Measurements from ENCODE around the gene TPM4.

The TPM4 gene

GRCh38 chr19:16037424-16038195, 38.7 kb upstream of the TPM4 start:
- H3K9me3 Mint-ChIP-seq: no peaks in the 10 kb centered on the region
- H3K36me3 Mint-ChIP-seq (ENCODE audit: low read depth): no peaks in the 10 kb centered on the region
- peaks cover 8% of the 10 kb centered on the region for H3K4me1 Mint-ChIP-seq (ENCODE audit: low read depth)
- no peak for DNase-seq
- H3K4me3 Mint-ChIP-seq: no peak overlapping the region
- H3K27ac Mint-ChIP-seq: no peak overlapping the region
- H3K27me3 Mint-ChIP-seq: peaks cover 2% of the 10 kb centered on the region

- H3K4me3 Mint-ChIP-seq: no peak overlapping the region
- peaks cover 2% of the 10 kb centered on the region for H3K27me3 Mint-ChIP-seq
- no peak for DNase-seq
- H3K27ac Mint-ChIP-seq: no peak overlapping the region
- H3K36me3 Mint-ChIP-seq (ENCODE audit: low read depth): no peaks in the 10 kb centered on the region
- no peaks in the 10 kb centered on the region for H3K9me3 Mint-ChIP-seq
- peaks cover 8% of the 10 kb centered on the region for H3K4me1 Mint-ChIP-seq (ENCODE audit: low read depth)
Measured at GRCh38 chr19:16038196-16038695, 38.0 kb upstream of the TPM4 start.

GRCh38 chr19:16039081-16039480, 37.2 kb upstream of the TPM4 start:
- Mint-ChIP-seq H3K27me3 (peaks cover 2% of the 10 kb centered on the region), H3K27ac (no peak overlapping the region), H3K36me3 (ENCODE audit: low read depth) (no peaks in the 10 kb centered on the region), H3K4me3 (no peak overlapping the region), H3K9me3 (no peaks in the 10 kb centered on the region), H3K4me1 (ENCODE audit: low read depth) (peaks cover 8% of the 10 kb centered on the region)
- DNase-seq: no peak

GRCh38 chr19:16039545-16039944, 36.8 kb upstream of the TPM4 start:
- Mint-ChIP-seq H3K36me3 (ENCODE audit: low read depth) (no peaks in the 10 kb centered on the region), H3K4me1 (ENCODE audit: low read depth) (peaks cover 8% of the 10 kb centered on the region), H3K9me3 (no peaks in the 10 kb centered on the region), H3K4me3 (no peak overlapping the region), H3K27ac (no peak overlapping the region), H3K27me3 (peaks cover 2% of the 10 kb centered on the region)
- no peak for DNase-seq

GRCh38 chr19:16040642-16041041, 35.7 kb upstream of the TPM4 start:
- Mint-ChIP-seq H3K27me3 (peaks cover 2% of the 10 kb centered on the region), H3K27ac (no peak overlapping the region), H3K4me3 (no peak overlapping the region), H3K36me3 (ENCODE audit: low read depth) (no peaks in the 10 kb centered on the region), H3K4me1 (ENCODE audit: low read depth) (peaks cover 8% of the 10 kb centered on the region), H3K9me3 (no peaks in the 10 kb centered on the region)
- DNase-seq: no peak

GRCh38 chr19:16041299-16041990, 34.9 kb upstream of the TPM4 start:
- Mint-ChIP-seq H3K27ac (no peak overlapping the region), H3K4me3 (peak overlapping the region; percentile 36), H3K36me3 (ENCODE audit: low read depth) (no peaks in the 10 kb centered on the region)

GRCh38 chr19:16041991-16042386, 34.3 kb upstream of the TPM4 start:
- Mint-ChIP-seq H3K27ac (no peak overlapping the region), H3K27me3 (peaks cover 2% of the 10 kb centered on the region), H3K36me3 (ENCODE audit: low read depth) (no peaks in the 10 kb centered on the region), H3K9me3 (no peaks in the 10 kb centered on the region), H3K4me1 (ENCODE audit: low read depth) (peaks cover 8% of the 10 kb centered on the region), H3K4me3 (no peak overlapping the region)
- no peak for DNase-seq

More at GRCh38 chr19:16041299-16041990, 34.9 kb upstream of the TPM4 start:
- peaks cover 8% of the 10 kb centered on the region for H3K4me1 Mint-ChIP-seq (ENCODE audit: low read depth)
- H3K27me3 Mint-ChIP-seq: peaks cover 2% of the 10 kb centered on the region
- no peaks in the 10 kb centered on the region for H3K9me3 Mint-ChIP-seq
- peak; percentile 88 for DNase-seq

- H3K27me3 Mint-ChIP-seq: peaks cover 2% of the 10 kb centered on the region
- no peak overlapping the region for H3K4me3 Mint-ChIP-seq
- no peak for DNase-seq
- H3K9me3 Mint-ChIP-seq: no peaks in the 10 kb centered on the region
- H3K4me1 Mint-ChIP-seq (ENCODE audit: low read depth): peaks cover 8% of the 10 kb centered on the region
- H3K36me3 Mint-ChIP-seq (ENCODE audit: low read depth): no peaks in the 10 kb centered on the region
- H3K27ac Mint-ChIP-seq: no peak overlapping the region
Measured at GRCh38 chr19:16042533-16043085, 33.7 kb upstream of the TPM4 start.

- no peak for DNase-seq
- Mint-ChIP-seq H3K4me1 (ENCODE audit: low read depth) (peaks cover 8% of the 10 kb centered on the region), H3K36me3 (ENCODE audit: low read depth) (no peaks in the 10 kb centered on the region), H3K27ac (no peak overlapping the region), H3K4me3 (no peak overlapping the region), H3K9me3 (no peaks in the 10 kb centered on the region), H3K27me3 (peaks cover 2% of the 10 kb centered on the region)
Measured at GRCh38 chr19:16043156-16043757, 33.0 kb upstream of the TPM4 start.

GRCh38 chr19:16044746-16045145, 31.5 kb upstream of the TPM4 start:
- Mint-ChIP-seq H3K36me3 (ENCODE audit: low read depth) (no peaks in the 10 kb centered on the region), H3K27ac (no peak overlapping the region), H3K4me1 (ENCODE audit: low read depth) (peaks cover 8% of the 10 kb centered on the region), H3K9me3 (no peaks in the 10 kb centered on the region), H3K4me3 (no peak overlapping the region), H3K27me3 (peaks cover 2% of the 10 kb centered on the region)
- no peak for DNase-seq

- no peak overlapping the region for H3K4me3 Mint-ChIP-seq
- H3K36me3 Mint-ChIP-seq (ENCODE audit: low read depth): no peaks in the 10 kb centered on the region
- peaks cover 2% of the 10 kb centered on the region for H3K27me3 Mint-ChIP-seq
- H3K4me1 Mint-ChIP-seq (ENCODE audit: low read depth): peaks cover 8% of the 10 kb centered on the region
- no peak overlapping the region for H3K27ac Mint-ChIP-seq
- H3K9me3 Mint-ChIP-seq: no peaks in the 10 kb centered on the region
- DNase-seq: no peak
Measured at GRCh38 chr19:16045171-16045570, 31.1 kb upstream of the TPM4 start.

- Mint-ChIP-seq H3K36me3 (ENCODE audit: low read depth) (no peaks in the 10 kb centered on the region), H3K4me1 (ENCODE audit: low read depth) (peaks cover 8% of the 10 kb centered on the region), H3K9me3 (no peaks in the 10 kb centered on the region), H3K4me3 (no peak overlapping the region), H3K27me3 (peaks cover 2% of the 10 kb centered on the region), H3K27ac (no peak overlapping the region)
- DNase-seq: no peak
Measured at GRCh38 chr19:16045893-16046292, 30.4 kb upstream of the TPM4 start.

- no peak overlapping the region for H3K4me3 Mint-ChIP-seq
- no peaks in the 10 kb centered on the region for H3K9me3 Mint-ChIP-seq
- no peaks in the 10 kb centered on the region for H3K27me3 Mint-ChIP-seq
- no peak overlapping the region for H3K27ac Mint-ChIP-seq
- peaks cover 7% of the 10 kb centered on the region for H3K4me1 Mint-ChIP-seq (ENCODE audit: low read depth)
- H3K36me3 Mint-ChIP-seq (ENCODE audit: low read depth): no peaks in the 10 kb centered on the region
- DNase-seq: no peak
Measured at GRCh38 chr19:16048583-16048982, 27.7 kb upstream of the TPM4 start.

GRCh38 chr19:16051254-16052025, 24.9 kb upstream of the TPM4 start:
- DNase-seq: no peak
- peaks cover 7% of the 10 kb centered on the region for H3K4me1 Mint-ChIP-seq (ENCODE audit: low read depth)
- H3K27me3 Mint-ChIP-seq: no peaks in the 10 kb centered on the region
- peaks cover 6% of the 10 kb centered on the region for H3K9me3 Mint-ChIP-seq
- H3K4me3 Mint-ChIP-seq: no peak overlapping the region
- no peak overlapping the region for H3K27ac Mint-ChIP-seq
- H3K36me3 Mint-ChIP-seq (ENCODE audit: low read depth): no peaks in the 10 kb centered on the region
